Measurements from ENCODE around the gene ERCC1. TPM values are rescaled to one million over a fixed set of nuclear protein-coding genes. Genes with fewer than 3 reads are reported as not detected.

ERCC1 gene
- total and polyA plus RNA-seq, 2 of the 13 experiments (the other 11 are each of a cell fraction or from before 2014, with no cell fraction given): 40.0 to 66.4 TPM

DNA sequence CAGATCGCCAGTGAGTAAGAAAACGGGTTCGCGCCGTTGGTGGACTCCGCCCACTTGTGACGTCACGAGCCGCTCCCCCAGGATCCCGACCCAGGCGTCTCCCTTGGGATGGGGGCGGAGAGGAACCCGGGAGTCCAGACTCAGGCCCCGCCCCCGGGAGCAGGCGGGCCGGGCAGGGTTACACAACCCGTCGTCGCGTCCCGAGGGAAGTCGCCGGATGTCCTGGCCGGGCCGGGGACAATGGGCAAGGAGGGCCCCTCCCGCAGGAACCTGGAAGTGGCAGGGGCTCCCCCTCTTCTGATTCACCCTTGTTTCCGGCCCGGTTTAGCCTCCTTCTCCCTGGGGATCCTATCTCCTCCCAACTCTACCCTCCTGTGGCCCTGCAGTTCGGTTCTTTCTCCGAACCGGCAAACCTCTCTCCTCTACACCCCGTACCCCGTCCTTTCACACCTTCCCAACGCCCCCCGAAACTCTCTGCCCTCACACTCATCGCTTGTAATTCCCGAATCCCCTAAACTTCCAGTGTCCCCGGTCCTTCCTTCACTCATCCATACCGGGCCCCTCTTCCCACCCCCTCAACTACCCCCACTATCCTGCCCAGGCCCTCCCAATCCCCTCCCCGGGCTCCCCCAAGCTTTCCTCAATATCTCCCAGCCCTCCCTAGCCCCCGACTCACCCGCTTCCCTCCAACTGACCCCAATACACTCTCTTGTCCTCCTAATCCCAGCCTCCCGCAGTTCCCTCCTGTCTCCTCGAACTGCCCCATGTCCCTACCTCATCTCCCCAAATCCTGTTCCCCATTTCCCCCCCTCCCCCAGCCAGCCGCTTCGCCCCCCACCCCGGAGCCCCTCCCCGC, 20.0 kb upstream of the ERCC1 start (continued):
- TF ChIP-seq ZNF678 (CRISPR knock-in tag; IDR thresholded peaks at IDR 0.05): no peak
- TF ChIP-seq, protein P1, sequence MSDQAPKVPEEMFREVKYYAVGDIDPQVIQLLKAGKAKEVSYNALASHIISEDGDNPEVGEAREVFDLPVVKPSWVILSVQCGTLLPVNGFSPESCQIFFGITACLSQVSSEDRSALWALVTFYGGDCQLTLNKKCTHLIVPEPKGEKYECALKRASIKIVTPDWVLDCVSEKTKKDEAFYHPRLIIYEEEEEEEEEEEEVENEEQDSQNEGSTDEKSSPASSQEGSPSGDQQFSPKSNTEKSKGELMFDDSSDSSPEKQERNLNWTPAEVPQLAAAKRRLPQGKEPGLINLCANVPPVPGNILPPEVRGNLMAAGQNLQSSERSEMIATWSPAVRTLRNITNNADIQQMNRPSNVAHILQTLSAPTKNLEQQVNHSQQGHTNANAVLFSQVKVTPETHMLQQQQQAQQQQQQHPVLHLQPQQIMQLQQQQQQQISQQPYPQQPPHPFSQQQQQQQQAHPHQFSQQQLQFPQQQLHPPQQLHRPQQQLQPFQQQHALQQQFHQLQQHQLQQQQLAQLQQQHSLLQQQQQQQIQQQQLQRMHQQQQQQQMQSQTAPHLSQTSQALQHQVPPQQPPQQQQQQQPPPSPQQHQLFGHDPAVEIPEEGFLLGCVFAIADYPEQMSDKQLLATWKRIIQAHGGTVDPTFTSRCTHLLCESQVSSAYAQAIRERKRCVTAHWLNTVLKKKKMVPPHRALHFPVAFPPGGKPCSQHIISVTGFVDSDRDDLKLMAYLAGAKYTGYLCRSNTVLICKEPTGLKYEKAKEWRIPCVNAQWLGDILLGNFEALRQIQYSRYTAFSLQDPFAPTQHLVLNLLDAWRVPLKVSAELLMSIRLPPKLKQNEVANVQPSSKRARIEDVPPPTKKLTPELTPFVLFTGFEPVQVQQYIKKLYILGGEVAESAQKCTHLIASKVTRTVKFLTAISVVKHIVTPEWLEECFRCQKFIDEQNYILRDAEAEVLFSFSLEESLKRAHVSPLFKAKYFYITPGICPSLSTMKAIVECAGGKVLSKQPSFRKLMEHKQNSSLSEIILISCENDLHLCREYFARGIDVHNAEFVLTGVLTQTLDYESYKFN (CRISPR knock-in tag; conservative IDR thresholded peaks at IDR 0.05): peak; percentile 72; the same call in 1 of the 2 replicates
- no peak for TF ChIP-seq ADNP (CRISPR knock-in tag; IDR thresholded peaks at IDR 0.05)
- peak; percentile 55; the same call in 1 of the 2 replicates for TF ChIP-seq RBFOX2 (IDR thresholded peaks at IDR 0.05; ENCODE audit: low read depth, low read length)
- peak; percentile 79 for TF ChIP-seq THAP11 (CRISPR knock-in tag; IDR thresholded peaks at IDR 0.05)
- TF ChIP-seq CHD2 (IDR thresholded peaks at IDR 0.05; ENCODE audit: low read depth, low read length): no peak
- no peak for TF ChIP-seq NR2F2 (IDR thresholded peaks at IDR 0.05; ENCODE audit: borderline replicate concordance, low read depth)
- no peak for TF ChIP-seq ZFP82 (CRISPR knock-in tag; IDR thresholded peaks at IDR 0.05; ENCODE audit: borderline replicate concordance)
- peak; percentile 22; the same call in 1 of the 2 replicates for TF ChIP-seq ZBTB20 (CRISPR knock-in tag; IDR thresholded peaks at IDR 0.05; ENCODE audit: borderline replicate concordance, low read depth)
- TF ChIP-seq ZNF205 (CRISPR knock-in tag; IDR thresholded peaks at IDR 0.05): 0 out of 2 replicates have a peak, but pooled peaks have one; percentile 34
- TF ChIP-seq HNRNPK (IDR thresholded peaks at IDR 0.05; ENCODE audit: low read depth, low read length, poor library complexity, severe bottlenecking): no peak
- TF ChIP-seq ELF3 (CRISPR knock-in tag; IDR thresholded peaks at IDR 0.05): peak; percentile 85
- 0 out of 2 replicates have a peak, but pooled peaks have one; percentile 46 for TF ChIP-seq ZSCAN9 (CRISPR knock-in tag; IDR thresholded peaks at IDR 0.05; ENCODE audit: borderline replicate concordance)
- peak; percentile 59; the same call in 1 of the 2 replicates for TF ChIP-seq MED1 (CRISPR knock-in tag; IDR thresholded peaks at IDR 0.05)
- peak; percentile 53; the same call in 1 of the 2 replicates for TF ChIP-seq HMG20B (CRISPR knock-in tag; conservative IDR thresholded peaks at IDR 0.05)
- TF ChIP-seq KDM3A (CRISPR knock-in tag; IDR thresholded peaks at IDR 0.05; ENCODE audit: low read depth): peak; percentile 81; the same call in 1 of the 2 replicates
- TF ChIP-seq SP5 (CRISPR knock-in tag; IDR thresholded peaks at IDR 0.05; ENCODE audit: borderline replicate concordance, low read depth): peak; percentile 90
- TF ChIP-seq, protein P2, sequence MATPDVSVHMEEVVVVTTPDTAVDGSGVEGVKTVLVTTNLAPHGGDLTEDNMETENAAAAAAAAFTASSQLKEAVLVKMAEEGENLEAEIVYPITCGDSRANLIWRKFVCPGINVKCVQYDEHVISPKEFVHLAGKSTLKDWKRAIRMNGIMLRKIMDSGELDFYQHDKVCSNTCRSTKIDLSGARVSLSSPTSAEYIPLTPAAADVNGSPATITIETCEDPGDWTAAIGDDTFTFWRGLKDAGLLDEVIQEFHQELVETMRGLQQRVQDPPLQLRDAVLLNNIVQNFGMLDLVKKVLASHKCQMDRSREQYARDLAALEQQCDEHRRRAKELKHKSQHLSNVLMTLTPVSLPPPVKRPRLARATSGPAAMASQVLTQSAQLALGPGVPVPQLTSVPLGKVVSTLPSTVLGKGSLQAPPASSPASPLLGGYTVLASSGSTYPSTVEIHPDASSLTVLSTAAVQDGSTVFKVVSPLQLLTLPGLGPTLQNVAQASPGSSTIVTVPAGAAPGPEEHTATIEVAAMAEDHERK (CRISPR knock-in tag; IDR thresholded peaks at IDR 0.05; ENCODE audit: low read depth): no peak
- peak; percentile 72 for TF ChIP-seq XRCC5 (optimal IDR thresholded peaks at IDR 0.05; ENCODE audit: low read length)
- no peak for TF ChIP-seq TCF12 (IDR thresholded peaks at IDR 0.05)
- 0 out of 2 replicates have a peak, but pooled peaks have one; percentile 56 for TF ChIP-seq TCF12 (CRISPR knock-in tag; IDR thresholded peaks at IDR 0.05)
- TF ChIP-seq, protein P3, sequence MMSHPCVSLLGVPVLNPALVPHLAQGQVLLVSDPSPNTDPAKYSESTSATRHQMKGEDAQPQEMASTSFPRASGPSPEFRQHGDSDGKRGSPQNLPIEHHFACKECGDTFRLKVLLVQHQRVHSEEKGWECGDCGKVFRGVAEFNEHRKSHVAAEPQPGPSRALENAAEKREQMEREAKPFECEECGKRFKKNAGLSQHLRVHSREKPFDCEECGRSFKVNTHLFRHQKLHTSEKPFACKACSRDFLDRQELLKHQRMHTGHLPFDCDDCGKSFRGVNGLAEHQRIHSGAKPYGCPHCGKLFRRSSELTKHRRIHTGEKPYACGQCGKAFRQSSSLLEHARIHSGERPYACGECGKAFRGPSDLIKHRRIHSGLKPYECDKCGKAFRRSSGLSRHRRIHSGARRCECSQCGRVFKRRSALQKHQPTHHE (CRISPR knock-in tag; IDR thresholded peaks at IDR 0.05; ENCODE audit: borderline replicate concordance): no peak; the same call in 1 of the 2 replicates
- TF ChIP-seq KDM4B (CRISPR knock-in tag; IDR thresholded peaks at IDR 0.05): no peak; the same call in 1 of the 2 replicates
- no peak; the same call in 1 of the 2 replicates for TF ChIP-seq KAT7 (CRISPR knock-in tag; IDR thresholded peaks at IDR 0.05; ENCODE audit: borderline replicate concordance)
